Measurements from ENCODE around the gene EXOSC2. TPM values are rescaled to one million over a fixed set of nuclear protein-coding genes. Genes with fewer than 3 reads are reported as not detected.

Gene EXOSC2
- total RNA-seq, 1 donor from 2014 or later: 110 TPM

DNA sequence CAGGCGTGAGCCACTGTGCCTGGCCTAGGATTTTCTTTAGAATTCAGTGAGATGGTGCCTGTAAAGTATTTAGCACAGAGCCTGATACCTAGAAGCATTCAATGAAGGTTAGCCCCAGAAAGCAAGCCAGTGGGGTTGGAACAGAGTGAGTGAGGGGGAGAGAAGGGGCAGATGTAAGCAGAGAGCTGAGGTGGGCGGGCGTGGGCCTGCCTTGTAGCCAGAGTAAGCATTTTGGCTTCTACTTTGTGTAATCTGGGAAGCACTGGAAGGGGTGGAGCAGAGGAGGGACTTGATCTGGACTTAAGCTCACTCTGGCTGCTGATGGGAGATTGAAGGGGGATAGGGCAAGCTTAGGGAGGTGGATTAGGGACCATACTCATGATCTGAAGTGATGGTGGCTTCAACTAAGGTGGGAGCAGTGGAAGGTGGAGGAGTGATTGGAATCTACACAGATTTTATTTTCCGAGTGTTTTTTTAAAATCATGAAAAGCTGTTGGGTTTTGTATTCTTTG lies 2.6 kb downstream of the EXOSC2 start:
- H3K4me1 Mint-ChIP-seq: peaks cover 34% of the 10 kb centered on the region
- H3K36me3 Mint-ChIP-seq (ENCODE audit: low read depth): peaks cover 50% of the 10 kb centered on the region
- H3K27me3 Mint-ChIP-seq: no peaks in the 10 kb centered on the region
- no peaks in the 10 kb centered on the region for H3K9me3 Mint-ChIP-seq
- intact Hi-C loops (cut with micrococcal nuclease): loop anchor here (10.0 kb wide), 1 partner anchor 429 kb away; the partner anchor contains the start of gene NUP214
- no peak for DNase-seq
- no peak overlapping the region for H3K4me3 Mint-ChIP-seq
- no peak overlapping the region for H3K27ac Mint-ChIP-seq

DNA sequence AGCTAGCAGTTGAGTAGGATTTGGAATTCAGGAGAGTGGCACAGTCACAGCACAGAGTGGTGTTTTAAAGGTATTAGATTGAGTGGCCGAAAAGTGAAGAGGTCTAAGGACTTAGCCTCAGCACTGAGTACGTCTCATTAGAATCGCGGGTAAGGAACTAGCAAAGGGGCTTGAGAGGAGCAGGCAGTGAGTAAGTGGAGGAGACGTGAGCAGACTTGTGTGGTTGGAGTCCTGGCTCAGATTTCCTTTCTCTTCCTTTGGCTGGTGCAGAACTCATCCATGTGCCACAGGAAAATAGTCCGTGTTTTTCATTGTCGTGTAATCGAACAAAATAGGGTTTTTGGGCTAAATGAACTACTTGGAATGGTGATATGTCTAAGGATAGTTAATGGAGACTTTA lies 3.4 kb downstream of the EXOSC2 start:
- no peak for DNase-seq
- no peak overlapping the region for H3K27ac Mint-ChIP-seq
- intact Hi-C loops (cut with micrococcal nuclease): loop anchor here (10.0 kb wide), 1 partner anchor 428 kb away; the partner anchor contains the start of gene NUP214
- H3K4me3 Mint-ChIP-seq: peak overlapping the region; percentile 3
- H3K36me3 Mint-ChIP-seq (ENCODE audit: low read depth): peaks cover 58% of the 10 kb centered on the region
- H3K4me1 Mint-ChIP-seq: peaks cover 34% of the 10 kb centered on the region
- no peaks in the 10 kb centered on the region for H3K9me3 Mint-ChIP-seq
- no peaks in the 10 kb centered on the region for H3K27me3 Mint-ChIP-seq

DNA sequence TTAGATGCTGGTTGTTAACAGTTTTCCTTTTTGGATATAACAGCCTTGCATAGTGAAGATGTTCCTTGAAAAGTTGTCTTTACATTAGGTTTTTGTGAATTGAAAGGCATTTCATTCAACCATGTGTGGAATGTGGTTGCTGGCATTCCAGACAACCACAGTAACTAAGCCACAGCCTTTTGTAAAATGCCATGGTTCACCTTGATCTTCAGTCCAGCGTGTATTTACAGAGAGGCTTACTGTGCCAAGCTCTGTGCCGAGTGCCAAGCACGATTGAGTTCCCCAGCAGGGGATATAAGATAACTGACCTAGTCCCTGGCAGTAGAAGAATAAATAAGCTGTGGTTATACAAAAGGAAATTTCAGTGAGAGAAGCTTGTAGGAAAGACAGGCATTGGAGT lies 4.9 kb downstream of the EXOSC2 start:
- no peaks in the 10 kb centered on the region for H3K9me3 Mint-ChIP-seq
- H3K36me3 Mint-ChIP-seq (ENCODE audit: low read depth): peaks cover 71% of the 10 kb centered on the region
- peaks cover 27% of the 10 kb centered on the region for H3K4me1 Mint-ChIP-seq

DNA sequence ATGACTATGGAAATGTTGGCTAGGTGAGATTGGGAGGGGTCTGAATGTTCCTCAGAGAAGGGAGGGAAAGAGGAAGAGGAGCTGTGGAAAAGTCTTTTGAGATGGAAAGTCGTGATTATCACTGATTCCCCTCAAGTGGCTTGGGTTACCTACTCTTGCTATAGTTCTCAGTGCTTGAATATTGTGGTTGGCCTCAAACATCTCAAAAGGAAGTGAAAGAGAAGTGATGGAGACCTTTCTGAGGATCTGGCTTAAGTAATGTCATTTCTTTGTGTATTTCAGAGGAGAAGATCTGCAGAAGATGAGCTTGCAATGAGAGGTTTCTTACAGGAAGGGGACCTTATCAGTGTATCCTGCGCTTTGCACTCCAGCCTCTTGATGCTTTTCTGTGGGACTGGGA lies 5.5 kb downstream of the EXOSC2 start:
- H3K36me3 Mint-ChIP-seq (ENCODE audit: low read depth): peaks cover 77% of the 10 kb centered on the region
- peak overlapping the region; percentile 8 for H3K27ac Mint-ChIP-seq
- peaks cover 27% of the 10 kb centered on the region for H3K4me1 Mint-ChIP-seq
- no peak overlapping the region for H3K4me3 Mint-ChIP-seq
- no peaks in the 10 kb centered on the region for H3K27me3 Mint-ChIP-seq
- no peak for DNase-seq
- no peaks in the 10 kb centered on the region for H3K9me3 Mint-ChIP-seq
- intact Hi-C loops (cut with micrococcal nuclease): loop anchor here (10.0 kb wide), 1 partner anchor 426 kb away; the partner anchor contains the start of gene NUP214

More for the DNA sequence above, 4.9 kb downstream of the EXOSC2 start:
- intact Hi-C loops (cut with micrococcal nuclease): loop anchor here (10.0 kb wide), 1 partner anchor 426 kb away; the partner anchor contains the start of gene NUP214
- H3K27me3 Mint-ChIP-seq: no peaks in the 10 kb centered on the region
- H3K27ac Mint-ChIP-seq: no peak overlapping the region
- no peak for DNase-seq
- no peak overlapping the region for H3K4me3 Mint-ChIP-seq

DNA sequence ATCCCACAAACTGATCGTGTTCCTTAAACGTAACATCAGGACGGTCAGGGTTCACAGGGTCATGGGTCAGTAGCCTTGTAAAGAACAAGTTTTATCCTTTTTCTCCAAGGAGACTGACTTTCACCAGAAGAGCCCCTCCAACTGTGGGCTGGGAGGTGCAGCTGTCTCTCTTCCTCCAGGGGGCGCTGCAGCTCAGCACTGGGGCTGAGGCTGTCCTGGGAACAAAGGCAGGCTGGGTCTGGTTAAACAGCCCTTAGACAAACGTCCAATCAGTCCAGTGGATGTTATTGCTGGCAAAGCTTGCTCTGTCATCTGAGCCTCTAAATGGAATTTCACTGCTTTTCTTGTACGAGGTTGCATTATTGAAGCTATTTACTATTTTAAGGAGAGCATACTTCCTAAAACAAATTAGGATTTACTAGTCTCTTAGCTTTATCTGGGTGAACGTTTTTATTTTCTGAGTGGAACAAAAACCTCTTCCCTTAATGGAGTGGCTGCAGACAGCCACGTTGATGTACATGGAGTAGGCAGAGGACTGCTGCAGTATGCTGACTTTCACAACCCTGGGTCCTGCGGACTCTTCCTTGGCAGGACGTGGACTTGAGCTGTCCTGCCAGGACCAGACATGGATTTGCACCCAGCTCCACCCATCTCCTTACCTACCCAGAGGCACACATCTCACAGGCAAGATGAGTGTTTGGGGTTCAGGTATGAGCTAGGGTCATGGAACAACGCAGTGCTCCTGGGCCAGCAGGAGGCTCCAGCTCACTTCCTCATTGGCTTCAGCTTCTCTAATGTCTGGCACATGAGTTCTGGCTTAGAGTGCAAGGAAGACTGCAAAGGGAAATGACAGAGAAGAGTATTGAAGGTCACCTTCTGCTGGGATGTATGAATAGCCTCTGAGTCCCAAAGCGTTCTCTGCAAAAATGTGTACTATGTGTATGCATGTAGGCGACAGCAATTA lies 7.8 kb downstream of the EXOSC2 start:
- intact Hi-C loops (cut with micrococcal nuclease): no loop called here

DNA sequence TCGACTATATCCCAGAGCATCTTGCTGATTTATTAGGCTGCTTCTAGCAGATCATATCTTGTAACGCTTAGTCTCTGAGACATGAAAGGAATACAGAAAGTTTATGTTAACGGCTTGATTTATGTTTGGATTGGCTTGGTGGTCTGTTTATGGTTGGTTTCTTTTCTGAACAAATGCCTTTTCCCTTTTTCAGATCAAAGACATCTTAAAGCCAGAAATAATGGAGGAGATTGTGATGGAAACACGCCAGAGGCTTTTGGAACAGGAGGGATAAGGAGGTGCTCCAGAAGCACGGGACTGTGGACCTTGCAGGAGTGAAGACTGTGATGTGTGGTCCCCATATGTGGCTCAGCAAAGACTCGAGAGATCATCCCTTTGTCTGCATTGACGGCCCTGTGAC lies 9.9 kb downstream of the EXOSC2 start:
- DNase-seq: no peak
- Mint-ChIP-seq H3K4me1 (peaks cover 11% of the 10 kb centered on the region), H3K27ac (no peak overlapping the region), H3K4me3 (no peak overlapping the region), H3K27me3 (no peaks in the 10 kb centered on the region), H3K9me3 (no peaks in the 10 kb centered on the region), H3K36me3 (ENCODE audit: low read depth) (peaks cover 59% of the 10 kb centered on the region)
- intact Hi-C loops (cut with micrococcal nuclease): no loop called here

More for the DNA sequence above, 7.8 kb downstream of the EXOSC2 start:
- H3K36me3 Mint-ChIP-seq (ENCODE audit: low read depth): peaks cover 73% of the 10 kb centered on the region
- no peaks in the 10 kb centered on the region for H3K27me3 Mint-ChIP-seq
- no peak overlapping the region for H3K4me3 Mint-ChIP-seq
- H3K4me1 Mint-ChIP-seq: peaks cover 16% of the 10 kb centered on the region
- no peak overlapping the region for H3K27ac Mint-ChIP-seq
- DNase-seq: peak; percentile 91
- H3K9me3 Mint-ChIP-seq: no peaks in the 10 kb centered on the region

DNA sequence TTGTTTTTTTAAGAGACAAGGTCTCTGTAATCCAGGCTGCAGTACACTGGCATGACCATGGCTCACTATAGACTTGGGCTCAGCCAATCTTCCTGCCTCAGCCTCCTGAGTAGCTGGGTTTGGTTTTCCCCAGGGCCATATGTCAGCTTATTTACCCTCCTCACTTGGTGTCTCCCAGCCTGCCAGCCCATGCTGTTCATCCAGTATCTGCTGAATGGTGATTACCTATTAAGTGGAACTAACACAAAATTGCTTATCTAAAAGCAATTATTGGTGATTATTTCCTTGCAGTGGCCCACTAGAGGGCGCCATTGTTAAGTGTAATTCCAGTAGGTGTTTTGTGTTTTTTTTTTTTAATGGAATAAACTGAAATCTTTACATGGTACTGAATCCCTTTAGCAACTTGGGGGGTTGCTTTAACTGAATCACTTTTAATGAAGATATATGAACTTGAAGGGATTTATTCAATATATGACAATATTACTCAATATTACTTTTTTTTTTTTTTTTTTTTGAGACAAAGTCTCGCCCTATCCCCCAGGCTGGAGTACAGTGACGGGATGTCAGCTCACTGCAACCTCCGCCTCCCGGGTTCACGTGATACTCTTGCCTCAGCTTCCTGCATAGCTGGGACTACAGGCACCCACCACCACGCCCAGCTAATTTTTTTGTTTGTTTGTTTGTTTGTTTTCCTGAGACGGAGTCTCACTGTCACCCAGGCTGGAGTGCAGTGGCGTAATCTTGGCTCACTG lies 13.8 kb downstream of the EXOSC2 start:
- H3K27me3 Mint-ChIP-seq: no peaks in the 10 kb centered on the region
- intact Hi-C loops (cut with micrococcal nuclease): loop anchor here (1.0 kb wide), 1 partner anchor 156 kb away; no protein-coding TSS in a partner anchor

DNA sequence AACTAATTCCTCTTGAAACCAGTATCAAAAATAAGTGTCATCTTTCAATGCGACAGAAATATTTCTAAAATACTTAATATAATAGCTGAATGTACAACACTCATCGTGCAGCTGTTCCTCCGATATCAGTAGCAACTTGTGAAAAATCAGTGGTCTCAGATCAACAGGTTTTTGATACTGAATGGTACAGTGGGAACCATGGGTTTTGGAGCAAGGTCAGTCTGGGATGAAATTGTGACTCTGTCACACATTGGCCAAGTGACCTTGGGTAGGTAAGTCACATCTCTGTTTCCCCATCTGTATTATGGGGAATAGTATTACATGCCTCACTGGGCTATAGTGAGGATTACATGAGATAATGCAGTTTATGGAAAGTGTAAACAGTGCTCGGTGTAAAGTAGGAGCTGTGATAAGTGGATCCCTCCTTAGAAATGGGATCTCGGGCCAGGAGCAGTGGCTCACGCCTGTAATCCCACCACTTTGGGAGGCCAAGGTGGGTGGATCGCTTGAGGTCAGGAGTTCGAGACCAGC lies 17.3 kb downstream of the EXOSC2 start:
- peaks cover 7% of the 10 kb centered on the region for H3K36me3 Mint-ChIP-seq (ENCODE audit: low read depth)
- DNase-seq: no peak
- no peaks in the 10 kb centered on the region for H3K9me3 Mint-ChIP-seq
- H3K4me3 Mint-ChIP-seq: no peak overlapping the region
- H3K27ac Mint-ChIP-seq: no peak overlapping the region
- intact Hi-C loops (cut with micrococcal nuclease): loop anchor here (5.0 to 10.0 kb wide), 3 partner anchors 56 to 231 kb away; partner anchors contain the start of gene ABL1
- H3K27me3 Mint-ChIP-seq: no peaks in the 10 kb centered on the region
- H3K4me1 Mint-ChIP-seq: peaks cover 29% of the 10 kb centered on the region

More for the DNA sequence above, 13.8 kb downstream of the EXOSC2 start:
- Mint-ChIP-seq H3K9me3 (no peaks in the 10 kb centered on the region), H3K27ac (no peak overlapping the region), H3K4me1 (peaks cover 6% of the 10 kb centered on the region), H3K4me3 (no peak overlapping the region), H3K36me3 (ENCODE audit: low read depth) (peaks cover 29% of the 10 kb centered on the region)
- DNase-seq: peak; percentile 89

DNA sequence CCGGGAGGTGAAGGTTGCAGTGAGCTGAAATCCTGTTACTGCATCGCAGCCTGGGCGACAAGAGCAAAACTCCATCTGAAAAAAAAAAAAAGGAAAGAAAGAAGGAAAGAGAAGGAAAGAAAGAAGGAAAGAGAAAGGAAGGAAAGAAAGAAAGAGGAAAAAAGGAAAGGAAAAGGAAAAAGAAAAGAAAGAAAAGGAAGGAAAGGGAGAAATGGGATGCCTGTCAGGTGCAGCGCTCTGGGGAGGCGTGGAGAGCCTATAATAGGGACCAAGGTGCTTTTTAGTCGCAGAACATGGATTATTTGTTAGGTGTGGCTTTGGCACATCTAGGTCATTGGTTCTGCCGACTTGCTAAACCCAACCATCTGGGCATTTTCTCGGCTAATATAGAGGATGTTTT lies 17.9 kb downstream of the EXOSC2 start:
- Mint-ChIP-seq H3K27ac (no peak overlapping the region), H3K36me3 (ENCODE audit: low read depth) (peaks cover 3% of the 10 kb centered on the region), H3K4me3 (peak overlapping the region; percentile 17), H3K27me3 (no peaks in the 10 kb centered on the region), H3K9me3 (no peaks in the 10 kb centered on the region), H3K4me1 (peaks cover 29% of the 10 kb centered on the region)
- DNase-seq: no peak
- intact Hi-C loops (cut with micrococcal nuclease): loop anchor here (5.0 to 10.0 kb wide), 3 partner anchors 56 to 231 kb away; partner anchors contain the start of gene ABL1

DNA sequence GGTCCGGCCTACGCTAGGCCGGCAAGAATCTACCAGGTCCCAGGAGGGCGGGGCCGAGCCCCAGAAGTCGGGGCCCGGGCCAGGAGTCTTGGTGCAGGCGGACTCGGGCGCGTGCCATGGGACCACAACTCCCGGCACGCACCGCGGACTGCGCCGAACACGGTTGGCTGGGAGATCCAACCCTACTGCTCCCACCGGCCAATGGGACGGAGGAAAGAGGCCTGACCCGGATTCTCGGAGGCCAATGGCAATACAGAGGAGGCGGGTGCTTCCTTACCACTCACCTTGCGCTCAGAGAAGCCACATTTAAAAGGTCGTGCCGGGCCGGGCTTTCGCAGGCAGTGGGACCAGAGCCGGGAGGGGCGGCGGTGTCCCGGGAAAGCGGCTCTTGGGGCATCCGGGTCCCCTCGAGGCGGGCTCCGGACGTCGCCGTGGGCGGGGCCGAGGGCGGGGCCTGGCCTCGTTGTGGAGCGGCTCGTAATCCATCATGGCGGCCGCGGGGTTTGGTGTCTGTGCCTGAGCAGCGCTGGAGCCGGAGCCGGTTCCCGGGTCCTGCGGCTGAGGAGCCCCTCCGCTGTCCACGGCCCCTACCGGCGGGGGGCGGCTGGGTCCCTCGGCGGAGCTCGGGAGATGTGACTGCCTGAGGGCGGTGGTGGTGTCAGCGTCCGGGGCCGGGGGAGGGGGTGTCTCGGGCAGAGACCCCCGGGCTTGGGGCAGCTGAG lies 19.1 kb downstream of the EXOSC2 start:
- Mint-ChIP-seq H3K36me3 (ENCODE audit: low read depth) (no peaks in the 10 kb centered on the region), H3K4me3 (peak overlapping the region; percentile 96), H3K27me3 (no peaks in the 10 kb centered on the region), H3K9me3 (no peaks in the 10 kb centered on the region), H3K27ac (peak overlapping the region; percentile 94), H3K4me1 (peaks cover 25% of the 10 kb centered on the region)
- DNase-seq: peak; percentile 98
- intact Hi-C loops (cut with micrococcal nuclease): loop anchor here (1.0 to 10.0 kb wide), 5 partner anchors 19 to 230 kb away; partner anchors contain the start of genes ABL1 and EXOSC2

DNA sequence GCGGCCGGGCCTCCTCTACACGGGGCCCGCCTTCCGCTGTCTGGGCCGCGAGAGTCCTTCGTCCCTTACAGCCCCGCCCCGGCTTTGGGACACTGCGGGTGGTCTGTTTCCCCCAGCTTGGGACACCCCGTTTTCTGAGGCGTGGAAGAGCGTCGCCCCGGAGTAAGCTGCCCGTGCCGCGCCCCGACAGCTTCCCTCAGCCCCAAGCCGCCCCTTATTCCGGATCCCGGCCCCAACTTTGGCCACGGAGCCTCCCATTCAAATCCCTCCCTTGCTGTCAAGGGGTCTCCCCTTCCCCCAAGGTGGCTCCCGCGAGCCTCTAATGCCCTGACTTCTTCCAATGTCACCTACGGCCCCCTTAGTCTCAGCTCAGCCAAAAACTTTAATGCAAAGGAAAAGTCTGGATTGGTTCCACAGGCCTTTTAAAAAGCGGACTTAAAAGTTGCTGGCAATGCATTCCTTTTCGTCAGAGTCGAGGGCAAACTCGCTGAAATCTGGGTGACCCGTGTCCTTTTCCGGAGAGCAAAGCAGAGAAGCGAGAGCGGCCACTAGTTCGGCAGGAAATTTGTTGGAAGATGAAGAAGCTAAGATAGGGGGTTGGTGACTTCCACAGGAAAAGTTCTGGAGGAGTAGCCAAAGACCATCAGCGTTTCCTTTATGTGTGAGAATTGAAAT lies 19.8 kb downstream of the EXOSC2 start:
- peak; percentile 70 for DNase-seq
- no peaks in the 10 kb centered on the region for H3K9me3 Mint-ChIP-seq
- no peaks in the 10 kb centered on the region for H3K36me3 Mint-ChIP-seq (ENCODE audit: low read depth)
- no peaks in the 10 kb centered on the region for H3K27me3 Mint-ChIP-seq
- H3K4me1 Mint-ChIP-seq: peaks cover 25% of the 10 kb centered on the region
- peak overlapping the region; percentile 96 for H3K4me3 Mint-ChIP-seq
- peak overlapping the region; percentile 91 for H3K27ac Mint-ChIP-seq
- intact Hi-C loops (cut with micrococcal nuclease): loop anchor here (1.0 to 10.0 kb wide), 4 partner anchors 54 to 229 kb away; partner anchors contain the start of gene ABL1

DNA sequence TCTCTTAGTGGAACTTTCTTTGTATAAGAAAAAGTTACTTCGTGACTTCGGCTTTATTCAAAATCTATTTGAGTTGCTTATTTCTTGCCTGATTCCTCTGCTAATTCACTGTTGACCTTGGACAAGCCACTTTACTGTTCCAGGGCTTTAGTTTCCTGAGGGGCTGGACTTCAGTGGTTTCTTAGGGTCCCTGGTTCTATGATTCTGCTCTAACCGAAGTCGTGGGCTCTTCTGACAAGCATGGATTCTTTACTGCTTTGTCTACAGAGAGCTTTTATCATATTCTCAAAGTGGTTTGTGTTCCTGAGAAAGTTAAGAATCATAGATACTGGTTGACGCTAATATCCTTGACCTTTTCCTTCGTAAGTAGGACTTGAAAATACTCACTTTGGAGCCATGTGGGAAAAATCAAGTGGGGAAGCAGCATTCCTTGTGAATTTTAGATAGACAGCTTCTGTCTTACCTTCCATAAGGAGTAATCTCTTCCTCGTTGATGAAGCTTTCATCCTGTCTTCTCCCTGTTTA lies 21.1 kb downstream of the EXOSC2 start:
- intact Hi-C loops (cut with micrococcal nuclease): loop anchor here (5.0 to 10.0 kb wide), 3 partner anchors 53 to 228 kb away; partner anchors contain the start of gene ABL1
- Mint-ChIP-seq H3K9me3 (no peaks in the 10 kb centered on the region), H3K27ac (peak overlapping the region; percentile 41), H3K4me3 (peak overlapping the region; percentile 96), H3K27me3 (no peaks in the 10 kb centered on the region), H3K4me1 (peaks cover 25% of the 10 kb centered on the region), H3K36me3 (ENCODE audit: low read depth) (peaks cover 2% of the 10 kb centered on the region)
- DNase-seq: no peak
